Measurements from ENCODE around the gene RTRAF.

Gene RTRAF

GRCh38 chr14:51989293-51990234 is at the start of gene RTRAF:
Gene RTRAF, plus strand, starts transcription at chr14:51989546. Its CDS starts 94 bp downstream, at chr14:51989640.
- FAIRE-seq = peak; percentile 87

DNA sequence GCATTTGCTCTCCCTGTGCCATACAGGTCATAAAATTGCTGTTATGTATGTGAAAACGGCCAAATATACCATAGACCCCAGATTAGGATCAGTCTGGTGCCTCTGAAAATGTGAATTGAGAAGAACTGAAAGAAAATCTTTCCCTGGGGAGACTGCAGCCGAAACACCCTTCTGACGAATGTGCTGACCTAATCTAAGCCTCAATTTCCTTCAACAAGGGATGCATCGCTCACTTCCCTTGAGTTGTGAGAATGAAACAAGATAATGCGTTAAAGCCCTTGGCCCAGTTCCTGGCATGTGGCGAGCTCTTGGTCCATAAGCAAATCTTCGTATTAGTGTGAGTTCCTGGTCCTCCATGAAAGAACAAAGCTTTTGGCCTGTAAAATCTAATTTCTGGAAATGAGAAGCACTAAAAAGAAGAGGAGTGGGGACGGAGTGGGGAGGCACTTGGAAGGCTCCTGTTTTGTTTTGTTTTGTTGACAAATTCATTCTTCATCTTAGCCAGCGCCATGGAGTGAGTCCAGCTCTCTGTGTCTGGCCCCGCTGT is 49.5 kb upstream of the RTRAF start:
- FAIRE-seq = no peak

- no peak for FAIRE-seq
These were observed 46.4 kb upstream of the RTRAF start for GRCh38 chr14:51942971-51943370.

- FAIRE-seq = no peak
These were observed 39.3 kb upstream of the RTRAF start for GRCh38 chr14:51950007-51950406.

GRCh38 chr14:51951656-51952055 is 37.7 kb upstream of the RTRAF start:
- FAIRE-seq = no peak

GRCh38 chr14:51954031-51954430 is 35.3 kb upstream of the RTRAF start:
- FAIRE-seq = no peak

DNA sequence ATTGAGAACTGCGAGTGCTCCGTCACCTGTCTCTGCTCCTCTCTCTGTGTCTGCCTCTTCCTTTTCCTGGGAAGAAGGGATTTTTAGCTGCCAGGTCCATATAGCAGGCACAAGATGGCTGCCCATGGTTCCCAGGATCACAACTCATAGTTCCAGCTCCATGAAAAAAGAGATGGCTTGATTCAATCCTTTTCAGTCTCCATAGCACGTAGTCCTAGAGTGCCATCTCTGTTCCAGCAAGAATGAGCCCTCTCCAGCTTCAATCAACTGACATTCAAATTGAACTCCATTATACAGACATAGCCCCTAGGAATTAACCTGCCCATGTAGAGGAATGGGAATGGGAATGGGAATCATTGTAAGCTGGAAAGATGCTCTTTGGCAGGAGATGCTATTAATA is 34.7 kb upstream of the RTRAF start:
- no peak for FAIRE-seq

DNA sequence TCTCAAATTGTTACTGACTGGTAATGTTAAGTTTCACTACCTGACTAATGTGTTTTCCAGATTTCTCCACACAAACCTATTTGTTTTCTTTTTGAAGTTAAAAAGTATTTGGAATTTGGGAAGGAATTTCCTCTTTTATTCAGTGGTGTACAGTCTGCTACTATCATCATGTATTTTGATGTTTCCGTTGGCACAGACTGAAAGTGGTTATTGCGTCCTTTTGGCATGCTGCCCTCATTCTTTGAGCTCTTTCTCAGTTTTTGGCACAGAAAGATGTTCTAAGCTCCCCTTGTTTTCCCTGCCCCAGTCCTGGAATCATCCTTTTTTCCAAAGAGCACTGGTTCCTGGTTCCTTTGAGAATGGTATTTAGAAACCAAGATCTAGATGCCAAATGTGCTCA is 31.4 kb upstream of the RTRAF start:
- FAIRE-seq = no peak

- no peak for FAIRE-seq
These were observed 29.4 kb upstream of the RTRAF start for GRCh38 chr14:51959928-51960327.

- FAIRE-seq = no peak
These were observed 28.5 kb upstream of the RTRAF start for GRCh38 chr14:51960866-51961265.

DNA sequence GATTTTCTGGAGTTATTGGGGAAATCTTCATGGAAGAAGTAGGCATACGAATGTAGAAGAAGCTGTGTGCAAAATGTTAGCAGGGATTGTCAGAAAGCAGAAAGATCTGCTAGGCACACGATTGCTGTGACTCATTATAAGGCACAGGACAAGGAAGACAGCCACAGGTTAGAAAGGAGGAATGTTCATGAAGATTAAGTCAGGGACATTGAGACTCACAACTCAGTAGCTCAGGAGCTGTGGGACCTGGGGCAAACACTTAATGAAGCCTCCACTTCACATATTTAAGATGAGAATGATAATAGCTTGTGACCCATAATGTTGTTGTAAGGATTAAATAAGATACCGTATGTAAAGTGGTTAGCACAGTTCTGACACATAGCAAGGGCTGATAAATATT is 26.6 kb upstream of the RTRAF start:
- no peak for FAIRE-seq

GRCh38 chr14:51963286-51963685 is 26.1 kb upstream of the RTRAF start:
- no peak for FAIRE-seq

- FAIRE-seq = no peak
These were observed 21.8 kb upstream of the RTRAF start for GRCh38 chr14:51967521-51967920.

DNA sequence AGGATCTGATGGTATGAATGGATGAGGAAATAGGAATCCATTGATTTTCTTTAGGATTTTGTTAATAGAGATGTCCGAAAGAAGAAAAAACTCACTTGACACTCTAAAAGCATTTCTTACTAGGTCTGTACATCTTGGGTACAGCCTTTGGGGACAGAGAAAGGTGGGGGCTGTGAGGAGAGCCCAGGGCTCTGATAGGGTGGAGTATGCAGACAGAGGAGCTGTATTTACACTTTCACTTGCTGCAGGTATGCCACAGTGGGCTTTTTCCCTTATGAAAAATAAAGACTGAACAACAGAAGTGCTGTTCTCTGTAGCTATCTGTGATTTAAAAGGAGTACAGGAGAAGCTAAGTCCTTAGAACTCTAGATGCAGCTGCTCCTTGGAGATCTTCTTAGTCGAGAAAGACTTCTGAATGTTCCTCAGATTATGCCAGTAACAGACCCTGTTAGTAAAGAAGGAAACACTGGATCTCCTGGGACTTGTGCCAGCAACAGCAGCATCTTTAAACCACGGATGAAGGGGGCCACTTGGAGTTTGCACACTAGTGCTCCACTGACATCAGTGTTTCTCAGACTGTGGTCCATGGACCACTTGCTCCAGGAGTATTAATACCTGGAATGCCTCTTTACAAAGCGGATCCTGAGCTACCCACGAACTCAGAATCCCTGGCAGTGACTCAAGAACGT is 19.4 kb upstream of the RTRAF start:
- FAIRE-seq = no peak

DNA sequence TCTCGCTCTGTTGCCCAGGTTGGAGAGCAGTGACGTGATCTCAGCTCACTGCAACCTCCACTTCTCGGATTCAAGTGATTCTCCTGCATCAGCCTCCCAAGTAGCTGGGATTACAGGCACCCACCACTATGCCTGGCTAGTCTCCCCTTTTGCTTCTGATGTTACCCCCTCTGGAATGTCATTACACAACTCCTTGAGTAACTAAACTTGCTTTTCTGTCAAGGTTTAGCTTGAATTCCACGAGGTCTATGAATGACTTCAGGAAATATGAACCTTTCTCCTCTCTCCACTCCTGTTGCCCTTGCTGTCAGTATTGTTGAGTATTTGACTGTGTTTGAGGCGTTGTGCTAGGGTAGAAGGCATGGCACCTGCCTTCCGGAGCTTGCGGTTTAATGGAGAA is 16.8 kb upstream of the RTRAF start:
- FAIRE-seq = no peak

DNA sequence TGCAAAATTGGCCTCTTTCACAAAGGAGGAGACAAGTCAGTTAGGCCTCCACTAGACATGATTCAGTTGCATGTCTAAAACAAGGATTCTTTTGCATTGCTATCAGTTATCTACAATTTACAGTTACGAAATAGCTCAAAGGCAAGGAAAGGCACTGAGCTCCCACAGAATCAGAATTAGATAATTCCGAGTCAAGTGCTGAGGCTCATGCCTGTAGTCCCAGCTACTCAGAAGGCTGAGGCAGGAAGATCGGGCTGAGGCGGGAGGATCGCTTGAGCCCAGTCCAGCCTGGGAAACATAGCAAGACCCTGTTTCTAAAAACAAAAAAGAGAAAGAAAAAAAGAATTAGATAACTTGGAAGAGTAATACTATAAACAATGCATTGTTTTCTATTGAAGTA is 12.3 kb upstream of the RTRAF start:
- FAIRE-seq = no peak

DNA sequence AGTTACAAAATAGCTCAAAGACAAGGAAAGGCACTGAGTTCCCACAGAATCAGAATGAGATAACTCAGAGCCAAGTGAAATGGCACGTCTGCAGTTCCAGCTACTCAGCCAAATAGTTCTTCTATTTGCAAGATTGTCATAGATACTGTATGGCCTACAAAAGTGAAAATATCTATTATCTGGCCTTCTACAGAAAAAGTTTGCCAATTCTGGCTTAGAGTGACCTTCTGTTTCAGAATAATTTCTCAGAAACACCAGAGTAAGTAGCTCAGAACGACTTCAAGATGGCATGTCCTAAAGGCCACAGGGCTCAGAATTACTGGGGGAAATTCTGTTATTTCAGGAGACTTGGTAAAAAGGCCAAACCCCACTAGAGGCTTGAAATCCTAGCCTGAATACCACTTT is 10.7 kb upstream of the RTRAF start:
- no peak for FAIRE-seq

DNA sequence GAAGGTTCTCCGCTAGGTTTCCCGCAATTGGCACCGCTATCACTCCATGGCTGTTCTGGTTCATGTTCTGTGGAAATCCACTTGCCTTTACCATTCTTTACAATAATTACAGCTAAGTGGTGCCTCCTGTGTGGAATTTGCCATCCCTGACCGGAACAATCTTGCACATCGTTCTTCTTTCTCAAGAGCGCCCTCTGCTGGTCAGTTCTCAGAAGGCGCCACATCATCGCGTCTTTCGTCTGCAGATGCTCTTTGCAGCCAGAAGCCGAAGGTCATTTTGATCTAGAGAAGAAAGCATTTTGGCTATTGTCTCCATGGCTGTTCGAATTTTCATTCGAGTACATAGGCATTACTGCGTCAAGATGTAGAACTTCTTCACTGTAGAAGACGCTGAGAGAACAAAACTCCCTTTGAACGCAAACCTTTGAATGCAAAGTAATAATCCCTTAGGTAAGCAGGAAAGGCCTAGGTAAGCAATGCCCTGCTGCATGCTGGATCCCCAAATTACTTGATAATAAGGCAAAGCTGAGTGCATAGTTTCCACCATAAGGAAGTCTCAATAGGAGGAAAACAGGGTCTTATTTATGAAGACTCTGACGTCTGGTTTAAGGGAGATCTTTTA is 10.1 kb upstream of the RTRAF start:
- FAIRE-seq = peak; percentile 92

DNA sequence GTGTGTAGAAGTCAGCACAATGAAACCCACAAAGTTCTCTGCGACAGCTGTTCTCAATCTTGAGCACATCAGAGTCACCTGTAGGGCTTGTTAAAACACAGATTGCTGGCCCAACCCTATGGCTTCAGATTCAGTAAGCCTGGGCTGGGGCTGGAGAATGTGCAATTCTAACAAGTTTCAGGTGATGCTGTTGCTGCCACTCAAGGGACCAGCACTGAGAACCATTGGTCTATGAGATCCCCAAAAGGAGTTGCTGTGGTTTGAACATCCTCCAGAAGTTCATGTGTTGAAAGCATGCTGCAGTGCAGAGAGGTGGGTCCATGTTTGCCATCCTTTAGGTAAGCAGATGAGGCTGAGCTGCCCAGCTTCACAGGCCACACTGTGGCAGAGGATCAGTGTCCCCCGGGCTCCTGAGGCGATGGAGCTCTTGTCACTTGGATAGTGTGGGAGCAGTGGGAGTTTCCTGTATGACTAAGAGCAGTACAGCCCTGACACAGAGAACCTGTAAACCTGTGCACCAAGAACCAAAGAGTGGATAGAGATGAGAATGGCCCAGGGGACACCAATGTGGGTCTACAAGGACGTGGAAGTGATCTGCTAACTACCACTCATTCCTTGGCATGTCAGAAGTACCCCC is 8.0 kb upstream of the RTRAF start:
- FAIRE-seq = no peak

- no peak for FAIRE-seq
These were observed 1.1 kb upstream of the RTRAF start for GRCh38 chr14:51988221-51988620.

DNA sequence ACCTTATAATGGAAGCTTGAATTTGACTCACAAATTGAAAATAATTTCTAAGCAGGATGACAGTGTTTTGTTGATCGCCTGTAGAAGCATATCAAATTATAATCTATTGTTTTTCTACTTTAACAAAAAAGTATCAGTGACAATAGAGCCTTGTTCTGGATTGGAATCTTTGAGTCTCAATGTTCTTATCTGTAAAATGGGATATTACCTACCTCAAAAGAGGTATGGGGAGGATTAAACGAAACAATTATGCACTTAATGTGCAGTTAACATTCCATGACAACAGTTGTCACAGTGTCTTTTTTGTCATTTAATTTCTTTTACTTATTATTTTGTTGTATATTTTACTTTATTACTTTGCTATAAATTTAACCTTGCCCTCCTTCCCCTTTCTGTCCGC is 1.1 kb downstream of the RTRAF start:
- FAIRE-seq = no peak

DNA sequence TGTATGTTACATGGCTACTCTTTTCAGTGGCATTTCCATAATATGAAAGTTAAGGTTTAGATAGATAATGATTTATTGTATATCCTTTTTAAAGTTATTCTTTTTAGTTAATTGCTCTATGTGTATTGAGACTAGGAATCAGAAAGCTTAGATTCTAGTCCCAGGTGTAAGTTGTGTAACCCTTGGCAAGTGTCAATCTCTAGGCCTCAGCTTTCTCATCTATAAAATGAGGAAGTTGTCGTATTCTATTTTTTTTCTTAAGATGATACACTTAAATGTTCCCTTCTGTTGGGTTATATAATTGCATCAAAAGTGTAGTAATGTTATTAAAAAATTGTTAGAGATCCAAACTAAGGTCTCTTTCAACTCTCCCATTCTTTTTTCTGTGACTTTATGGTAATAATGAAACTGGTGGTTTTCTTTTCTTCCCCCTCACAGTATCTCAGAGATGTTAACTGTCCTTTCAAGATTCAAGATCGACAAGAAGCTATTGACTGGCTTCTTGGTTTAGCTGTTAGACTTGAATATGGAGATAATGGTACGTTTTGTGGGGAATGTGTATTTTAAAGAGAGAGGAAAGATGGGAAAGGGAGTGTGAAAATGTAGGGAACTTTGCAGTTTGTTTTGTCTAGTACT is 4.1 kb downstream of the RTRAF start:
- no peak for FAIRE-seq

Data from A204.1 (cell line).